SK-N-SH (cell line): ENCODE results near the gene NOTCH4.

Source experiments
- CTCF ChIP-seq: fragments of 200-600 bp; sonication (generic); IDR thresholded peaks from 2 replicates; pipeline ENCODE4 v1.6.1; 2017; ENCODE audit warnings: antibody characterized with exemption, mild to moderate bottlenecking, moderate library complexity
- EP300 ChIP-seq, 2 experiments: IDR thresholded peaks; 2 replicates each; pipeline versions ENCODE4 v1.4.0 to v1.6.1; 2012; ENCODE audit warnings: borderline replicate concordance in 1 of 2, low read depth in 1 of 2, low read length in 1 of 2
- FOXM1 ChIP-seq: IDR thresholded peaks from 2 replicates; pipeline ENCODE4 v1.4.0; 2012; ENCODE audit warnings: low read depth, mild to moderate bottlenecking
- MXI1 ChIP-seq: IDR thresholded peaks from 2 replicates; pipeline ENCODE4 v1.6.1; 2012; ENCODE audit warnings: mild to moderate bottlenecking, low read depth, low read length, improper control_type of control experiment
- NFIC ChIP-seq: IDR thresholded peaks from 2 replicates; pipeline ENCODE4 v1.4.0; 2012; ENCODE audit warnings: borderline replicate concordance
- POLR2AphosphoS5 ChIP-seq: IDR thresholded peaks from 2 replicates; pipeline ENCODE4 v1.6.1; 2012; ENCODE audit warnings: low read depth, low read length
- RFX5 ChIP-seq: IDR thresholded peaks from 2 replicates; pipeline ENCODE4 v1.6.1; 2012; ENCODE audit warnings: mild to moderate bottlenecking, improper control_type of control experiment, low read length
- TAF1 ChIP-seq: IDR thresholded peaks from 2 replicates; pipeline ENCODE4 v1.6.1; 2012; ENCODE audit warnings: low read depth, mild to moderate bottlenecking, low read length, moderate library complexity, borderline replicate concordance
- TCF12 ChIP-seq: IDR thresholded peaks from 2 replicates; pipeline ENCODE4 v1.4.0; 2012
- TEAD4 ChIP-seq: IDR thresholded peaks from 2 replicates; pipeline ENCODE4 v1.4.0; 2012; ENCODE audit warnings: mild to moderate bottlenecking, borderline replicate concordance; ENCODE audit not compliant: insufficient read depth
- YY1 ChIP-seq: IDR thresholded peaks from 2 replicates; pipeline ENCODE4 v1.4.0; 2012; ENCODE audit warnings: low read depth, mild to moderate bottlenecking
- TF ChIP-seq, protein P1 (sequence below): IDR thresholded peaks from 2 replicates; pipeline ENCODE4 v1.6.1; 2012; ENCODE audit warnings: mild to moderate bottlenecking, low read depth, low read length, moderate library complexity
- TF ChIP-seq, protein P2 (sequence below): IDR thresholded peaks from 2 replicates; pipeline ENCODE4 v1.4.0; 2012; ENCODE audit warnings: low read depth

DNA sequence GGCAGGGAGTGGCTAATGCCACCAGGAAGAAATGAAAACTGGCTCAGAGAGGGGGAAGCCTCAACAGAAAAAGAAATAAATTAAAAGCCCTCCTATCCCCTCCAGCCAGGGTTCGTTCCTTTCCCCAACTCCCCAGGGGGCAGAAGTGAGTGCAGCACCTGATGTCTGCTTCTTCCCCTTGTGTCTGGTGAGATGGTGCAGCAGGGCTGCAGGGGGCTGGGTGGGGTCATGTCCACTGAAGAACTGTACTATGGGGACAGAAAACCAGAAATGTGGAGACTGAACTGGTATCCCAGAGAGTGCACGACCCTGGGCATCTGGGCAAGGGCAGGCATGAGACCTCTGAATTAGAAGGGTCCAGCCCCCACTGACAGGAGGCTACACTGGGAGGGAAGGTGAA lies 55.5 kb downstream of the NOTCH4 start:
- TF ChIP-seq TAF1 (no peak), POLR2AphosphoS5 (no peak), RFX5 (no peak), MXI1 (no peak), CTCF (no peak), EP300 (IDR thresholded peaks at IDR 0.05; ENCODE audit: borderline replicate concordance in 1 of 2, low read depth in 1 of 2, low read length in 1 of 2) (no peak), FOXM1 (no peak), NFIC (no peak), YY1 (no peak), TCF12 (no peak), TEAD4 (no peak)
- TF ChIP-seq, protein P1, sequence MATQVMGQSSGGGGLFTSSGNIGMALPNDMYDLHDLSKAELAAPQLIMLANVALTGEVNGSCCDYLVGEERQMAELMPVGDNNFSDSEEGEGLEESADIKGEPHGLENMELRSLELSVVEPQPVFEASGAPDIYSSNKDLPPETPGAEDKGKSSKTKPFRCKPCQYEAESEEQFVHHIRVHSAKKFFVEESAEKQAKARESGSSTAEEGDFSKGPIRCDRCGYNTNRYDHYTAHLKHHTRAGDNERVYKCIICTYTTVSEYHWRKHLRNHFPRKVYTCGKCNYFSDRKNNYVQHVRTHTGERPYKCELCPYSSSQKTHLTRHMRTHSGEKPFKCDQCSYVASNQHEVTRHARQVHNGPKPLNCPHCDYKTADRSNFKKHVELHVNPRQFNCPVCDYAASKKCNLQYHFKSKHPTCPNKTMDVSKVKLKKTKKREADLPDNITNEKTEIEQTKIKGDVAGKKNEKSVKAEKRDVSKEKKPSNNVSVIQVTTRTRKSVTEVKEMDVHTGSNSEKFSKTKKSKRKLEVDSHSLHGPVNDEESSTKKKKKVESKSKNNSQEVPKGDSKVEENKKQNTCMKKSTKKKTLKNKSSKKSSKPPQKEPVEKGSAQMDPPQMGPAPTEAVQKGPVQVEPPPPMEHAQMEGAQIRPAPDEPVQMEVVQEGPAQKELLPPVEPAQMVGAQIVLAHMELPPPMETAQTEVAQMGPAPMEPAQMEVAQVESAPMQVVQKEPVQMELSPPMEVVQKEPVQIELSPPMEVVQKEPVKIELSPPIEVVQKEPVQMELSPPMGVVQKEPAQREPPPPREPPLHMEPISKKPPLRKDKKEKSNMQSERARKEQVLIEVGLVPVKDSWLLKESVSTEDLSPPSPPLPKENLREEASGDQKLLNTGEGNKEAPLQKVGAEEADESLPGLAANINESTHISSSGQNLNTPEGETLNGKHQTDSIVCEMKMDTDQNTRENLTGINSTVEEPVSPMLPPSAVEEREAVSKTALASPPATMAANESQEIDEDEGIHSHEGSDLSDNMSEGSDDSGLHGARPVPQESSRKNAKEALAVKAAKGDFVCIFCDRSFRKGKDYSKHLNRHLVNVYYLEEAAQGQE = no peak
- TF ChIP-seq, protein P2, sequence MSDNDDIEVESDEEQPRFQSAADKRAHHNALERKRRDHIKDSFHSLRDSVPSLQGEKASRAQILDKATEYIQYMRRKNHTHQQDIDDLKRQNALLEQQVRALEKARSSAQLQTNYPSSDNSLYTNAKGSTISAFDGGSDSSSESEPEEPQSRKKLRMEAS = no peak
